ENCODE data around the gene SATB2.

Gene SATB2

DNA sequence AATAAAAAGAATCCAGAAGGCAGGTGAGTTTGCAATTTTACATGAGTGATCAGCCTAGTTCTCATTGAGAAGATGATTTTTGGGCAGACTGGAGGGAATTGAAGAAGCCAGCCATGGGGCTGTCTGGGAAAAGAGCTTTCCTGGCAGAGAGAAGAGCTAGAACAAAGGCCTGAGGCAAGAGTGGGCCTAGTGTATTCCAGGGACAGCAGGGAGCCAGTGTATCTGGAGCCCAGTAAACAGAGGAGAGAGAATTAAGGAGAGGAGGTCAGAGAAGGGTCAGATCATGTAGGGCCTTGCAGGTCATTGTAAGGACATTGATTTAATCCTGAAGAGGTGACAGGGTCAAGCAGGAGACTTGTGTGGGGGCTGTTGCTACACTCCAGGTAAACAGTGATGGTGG, 195.8 kb downstream of the SATB2 start:
- no peak for DNase-seq (ENCODE audit: low read depth)
- H3K4me3 ChIP-seq (ENCODE audit: low read depth, low read length), result no peak overlapping the region
- TF ChIP-seq, protein P1, sequence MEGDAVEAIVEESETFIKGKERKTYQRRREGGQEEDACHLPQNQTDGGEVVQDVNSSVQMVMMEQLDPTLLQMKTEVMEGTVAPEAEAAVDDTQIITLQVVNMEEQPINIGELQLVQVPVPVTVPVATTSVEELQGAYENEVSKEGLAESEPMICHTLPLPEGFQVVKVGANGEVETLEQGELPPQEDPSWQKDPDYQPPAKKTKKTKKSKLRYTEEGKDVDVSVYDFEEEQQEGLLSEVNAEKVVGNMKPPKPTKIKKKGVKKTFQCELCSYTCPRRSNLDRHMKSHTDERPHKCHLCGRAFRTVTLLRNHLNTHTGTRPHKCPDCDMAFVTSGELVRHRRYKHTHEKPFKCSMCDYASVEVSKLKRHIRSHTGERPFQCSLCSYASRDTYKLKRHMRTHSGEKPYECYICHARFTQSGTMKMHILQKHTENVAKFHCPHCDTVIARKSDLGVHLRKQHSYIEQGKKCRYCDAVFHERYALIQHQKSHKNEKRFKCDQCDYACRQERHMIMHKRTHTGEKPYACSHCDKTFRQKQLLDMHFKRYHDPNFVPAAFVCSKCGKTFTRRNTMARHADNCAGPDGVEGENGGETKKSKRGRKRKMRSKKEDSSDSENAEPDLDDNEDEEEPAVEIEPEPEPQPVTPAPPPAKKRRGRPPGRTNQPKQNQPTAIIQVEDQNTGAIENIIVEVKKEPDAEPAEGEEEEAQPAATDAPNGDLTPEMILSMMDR (IDR thresholded peaks at IDR 0.05; ENCODE audit: control insufficient read depth, extremely low read depth, insufficient read depth), result no peak

DNA sequence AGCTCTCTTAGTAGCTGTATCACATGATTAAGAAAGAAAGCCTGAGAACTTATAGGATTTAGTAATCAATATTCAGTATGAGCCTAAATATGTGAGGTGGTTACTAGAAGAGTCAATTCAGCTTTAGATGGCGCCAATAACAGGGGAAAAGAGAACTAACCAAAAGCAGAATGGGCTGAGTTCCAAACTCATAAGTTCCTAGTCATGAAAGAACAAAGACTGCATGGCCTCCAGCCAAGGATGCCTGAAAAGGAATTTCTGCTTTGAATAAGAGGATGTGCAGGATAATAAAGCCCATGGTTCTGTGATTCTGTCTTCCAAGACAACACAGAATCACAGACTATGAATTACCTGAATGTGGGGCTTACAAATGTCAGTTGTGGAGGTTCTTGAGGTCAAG, 196.5 kb downstream of the SATB2 start:
- TF ChIP-seq, protein P1 (IDR thresholded peaks at IDR 0.05; ENCODE audit: control insufficient read depth, extremely low read depth, insufficient read depth), result 0 out of 2 replicates have a peak, but pooled peaks have one; percentile 10
- DNase-seq (ENCODE audit: low read depth), result no peak
- H3K4me3 ChIP-seq (ENCODE audit: low read depth, low read length), result no peak overlapping the region

DNA sequence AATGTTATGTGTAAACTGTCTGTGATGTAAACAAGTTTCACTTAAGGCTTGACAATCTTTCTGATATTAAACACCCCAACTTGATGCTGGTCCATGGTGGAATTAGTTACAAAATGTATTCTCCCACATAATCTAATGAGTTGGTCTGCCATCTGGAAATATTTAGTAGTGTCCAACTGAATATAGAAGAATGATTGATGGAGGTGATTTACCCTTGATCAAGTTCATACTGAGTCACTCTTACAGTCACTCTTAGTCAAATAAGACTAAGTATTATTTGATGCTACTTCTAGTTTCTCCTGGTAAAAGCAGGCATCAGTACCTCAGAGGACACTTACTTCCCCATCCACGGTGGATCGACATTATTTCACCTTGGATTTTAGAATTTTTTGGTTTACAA, 198.1 kb downstream of the SATB2 start:
- H3K4me3 ChIP-seq (ENCODE audit: low read depth, low read length), result no peak overlapping the region
- DNase-seq (ENCODE audit: low read depth), result no peak
- TF ChIP-seq, protein P1 (IDR thresholded peaks at IDR 0.05; ENCODE audit: control insufficient read depth, extremely low read depth, insufficient read depth), result no peak

DNA sequence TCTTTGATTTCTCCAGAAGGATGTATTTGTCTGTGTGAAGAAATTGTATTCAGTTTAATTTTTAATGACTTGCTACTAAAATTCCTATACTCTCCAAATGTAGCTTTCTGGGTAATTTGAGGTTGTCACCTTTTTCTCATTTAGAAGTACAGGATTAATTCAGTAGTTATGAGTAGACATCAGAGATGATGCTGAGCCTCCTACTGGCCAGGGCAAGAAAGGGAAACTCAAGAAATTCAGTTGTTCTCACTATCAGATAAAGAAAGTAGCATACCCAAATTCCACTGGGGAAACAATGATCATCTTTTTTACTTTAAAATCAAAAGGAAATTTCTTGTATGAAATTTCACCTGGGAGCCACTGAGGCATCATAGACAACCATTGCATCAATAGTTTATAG, 199.4 kb downstream of the SATB2 start:
- TF ChIP-seq, protein P1 (IDR thresholded peaks at IDR 0.05; ENCODE audit: control insufficient read depth, extremely low read depth, insufficient read depth), result no peak
- DNase-seq (ENCODE audit: low read depth), result no peak
- no peak overlapping the region for H3K4me3 ChIP-seq (ENCODE audit: low read depth, low read length)

DNA sequence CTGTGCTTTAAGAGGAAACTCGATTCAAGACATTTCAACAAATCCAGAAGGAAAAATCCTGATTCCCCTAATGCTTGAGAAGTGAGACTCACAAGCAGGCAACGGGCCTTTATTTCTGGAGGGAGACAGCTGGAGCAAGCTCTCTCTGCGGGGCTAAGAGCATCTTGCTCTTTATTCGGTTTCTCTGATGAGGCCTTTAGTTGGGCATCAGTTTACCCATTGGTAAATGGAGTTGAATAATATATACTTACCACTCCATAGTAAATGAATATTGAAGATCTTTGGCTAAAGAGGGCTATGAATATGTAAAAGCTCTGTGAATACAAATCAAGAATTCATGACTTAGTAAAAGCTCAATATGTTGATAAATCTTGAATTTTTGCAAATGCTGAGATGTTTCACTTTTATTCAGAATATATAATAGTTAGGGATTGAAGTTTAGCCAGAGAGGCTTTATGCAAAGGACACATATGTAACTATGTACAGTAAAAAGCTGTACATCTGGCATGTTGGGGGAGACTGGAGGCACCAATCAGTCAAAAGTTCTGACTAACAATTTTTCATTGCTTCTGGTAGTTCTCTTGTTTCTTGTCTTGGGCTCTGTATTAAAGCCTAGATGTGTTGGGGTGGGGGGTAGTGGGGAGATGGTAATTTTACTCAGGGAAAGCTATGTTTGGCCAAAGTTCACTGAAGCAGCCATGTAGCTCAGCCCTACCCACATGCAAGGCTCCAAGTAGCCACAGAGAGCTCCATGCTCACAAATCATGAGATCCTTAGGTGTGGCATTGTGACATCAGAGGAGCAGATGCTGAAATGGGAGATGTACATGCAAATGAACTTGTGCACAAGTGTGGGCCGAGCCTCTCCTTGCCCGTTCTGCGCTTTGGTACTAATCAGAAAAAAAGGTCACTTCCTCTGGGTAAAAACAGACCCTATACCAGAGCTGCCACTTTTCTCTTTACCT, 200.2 kb downstream of the SATB2 start:
- no peak for DNase-seq (ENCODE audit: low read depth)
- H3K4me3 ChIP-seq (ENCODE audit: low read depth, low read length), result no peak overlapping the region
- TF ChIP-seq, protein P1 (IDR thresholded peaks at IDR 0.05; ENCODE audit: control insufficient read depth, extremely low read depth, insufficient read depth), result no peak

DNA sequence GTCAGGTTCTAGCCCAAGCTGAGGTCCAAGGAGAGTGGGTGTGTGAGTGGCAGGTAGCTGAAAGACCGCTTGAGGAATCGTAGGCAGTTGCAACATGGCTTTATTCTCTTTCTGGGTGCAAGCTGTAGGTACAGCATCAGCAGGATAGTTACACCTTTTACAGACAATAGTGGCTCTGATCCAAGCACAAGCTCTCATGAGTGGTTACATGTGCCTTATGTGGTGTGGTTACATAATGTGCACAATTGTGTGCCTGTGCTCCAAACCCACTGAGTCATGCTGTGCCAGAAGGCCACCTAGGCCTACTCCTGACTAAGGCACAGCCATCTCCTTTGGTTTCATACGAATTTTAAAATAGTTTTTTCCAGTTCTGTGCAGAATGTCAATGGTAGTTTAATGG, 227.6 kb downstream of the SATB2 start:
- DNase-seq (ENCODE audit: low read depth), result no peak
- no peak overlapping the region for H3K4me3 ChIP-seq (ENCODE audit: low read depth, low read length)
- TF ChIP-seq, protein P1 (IDR thresholded peaks at IDR 0.05; ENCODE audit: control insufficient read depth, extremely low read depth, insufficient read depth), result no peak
